Activated T-cell treated with anti-CD3 and anti-CD28 coated beads for 48 hours (primary cell): Measurements from ENCODE around the gene CDH13.

ENCODE experiments used
- DNase-seq: peaks from one replicate; pipeline ENCODE4 v3.0.0-alpha.2; 2020; ENCODE audit warnings: low read depth

The CDH13 gene

DNA sequence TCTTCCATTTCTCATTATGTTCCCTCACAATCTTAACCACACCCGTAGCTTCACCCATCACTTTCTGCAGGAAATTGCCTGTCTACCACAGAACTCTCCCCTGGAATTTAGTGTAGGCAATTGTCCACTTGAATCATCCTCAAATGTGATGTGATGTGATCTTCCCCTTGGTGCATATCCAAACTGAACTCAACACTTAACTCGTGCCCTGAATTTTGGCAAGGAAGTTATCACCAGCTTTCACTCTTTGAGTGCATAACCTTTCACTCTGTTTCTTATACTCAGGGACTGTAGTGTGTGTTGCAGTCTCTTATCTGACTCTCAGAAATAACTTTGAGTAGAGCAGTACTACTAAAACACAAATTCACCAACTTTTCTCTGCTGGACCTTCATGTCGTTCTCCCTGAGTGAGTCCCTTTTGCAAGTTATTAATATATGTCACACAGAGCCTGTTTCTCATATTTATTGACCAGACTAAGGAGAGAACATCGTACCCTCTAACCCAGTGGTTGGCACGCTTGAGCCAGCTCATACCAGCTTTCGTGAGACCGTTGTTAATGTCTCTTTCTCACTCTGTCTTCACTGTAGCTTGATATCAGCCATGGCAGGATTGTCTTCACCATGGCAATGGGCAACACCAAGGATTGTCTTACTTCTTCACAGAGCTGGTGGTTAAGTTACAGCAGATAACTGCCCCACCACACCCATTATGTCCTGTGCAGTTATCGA, 622.1 kb downstream of the CDH13 start:
- DNase-seq = no peak

DNA sequence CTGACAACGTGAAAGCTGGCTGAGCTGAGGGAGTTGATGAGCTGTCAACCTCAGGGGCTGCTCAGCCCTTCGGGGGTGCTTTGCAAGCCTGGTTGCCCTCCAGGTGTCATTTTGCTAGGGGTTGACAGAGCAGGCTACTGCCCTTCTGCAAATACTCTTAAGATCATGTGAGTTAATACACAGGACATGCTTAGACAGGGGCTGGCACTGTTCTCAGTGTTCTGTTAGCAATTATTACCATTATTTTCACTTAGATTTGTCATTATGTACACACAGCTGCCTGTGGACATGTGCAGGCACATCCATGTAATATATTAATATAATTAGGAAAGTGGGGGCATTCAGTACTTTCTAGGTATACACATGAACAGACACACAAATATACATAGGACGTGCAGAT, 626.8 kb downstream of the CDH13 start:
- no peak for DNase-seq

DNA sequence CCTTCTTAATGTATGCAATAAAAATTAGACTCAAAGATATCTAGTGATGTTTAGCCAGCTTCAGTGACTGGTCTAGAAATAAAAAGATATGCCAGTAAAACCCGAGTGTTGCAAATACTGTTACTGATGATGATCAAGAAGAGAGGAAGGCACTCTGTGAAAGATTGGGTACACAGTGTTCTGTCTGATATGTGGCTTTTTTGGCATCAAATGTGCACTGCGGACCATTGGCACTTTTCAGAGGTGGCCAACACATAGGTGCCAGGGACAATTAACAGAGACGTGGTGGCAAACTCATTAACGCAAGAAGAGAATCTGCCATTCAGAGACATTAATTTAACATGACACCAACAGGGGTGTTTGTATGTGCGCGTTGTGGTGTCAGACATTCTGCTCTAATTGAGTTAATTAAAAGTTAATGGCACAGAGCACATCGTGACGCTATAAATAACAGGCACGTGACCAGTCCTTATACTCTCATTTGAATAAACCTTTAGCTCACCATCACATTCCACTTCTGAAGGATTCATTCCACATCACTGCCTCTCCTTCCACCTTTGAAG, 631.7 kb downstream of the CDH13 start:
- no peak for DNase-seq

DNA sequence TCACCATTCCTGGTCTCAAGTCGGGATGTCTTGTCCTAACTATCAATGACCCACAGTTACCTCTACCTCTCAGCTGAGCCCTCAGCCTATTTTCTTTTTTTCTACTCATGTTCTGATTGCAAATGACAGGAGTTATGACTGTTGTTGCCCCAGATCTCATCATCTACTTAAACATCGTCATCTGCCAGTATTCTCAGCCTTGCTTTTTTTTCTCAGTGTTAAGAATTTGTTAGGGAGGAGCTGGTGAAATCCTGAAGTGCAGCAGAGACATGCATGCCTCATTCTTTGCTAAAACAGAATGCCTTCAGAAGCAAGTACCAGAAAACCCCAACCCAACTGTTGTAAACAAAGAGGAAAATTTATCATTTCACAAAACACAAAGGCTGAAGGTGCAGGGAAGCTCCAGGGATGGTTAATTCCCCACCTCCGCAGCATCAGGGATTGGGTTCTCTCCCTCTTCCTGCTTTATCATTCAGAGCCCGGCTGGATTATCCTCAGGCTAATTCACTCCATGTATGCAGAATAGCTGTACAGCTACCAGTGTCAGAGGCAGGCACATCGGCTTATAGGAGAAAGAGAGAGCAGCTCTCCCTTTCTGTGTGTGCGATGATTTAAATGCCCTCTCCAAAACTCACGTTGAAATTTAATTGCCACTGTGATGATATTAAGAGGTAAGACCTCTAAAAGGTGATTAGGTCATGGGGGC, 640.2 kb downstream of the CDH13 start:
- DNase-seq = no peak

DNA sequence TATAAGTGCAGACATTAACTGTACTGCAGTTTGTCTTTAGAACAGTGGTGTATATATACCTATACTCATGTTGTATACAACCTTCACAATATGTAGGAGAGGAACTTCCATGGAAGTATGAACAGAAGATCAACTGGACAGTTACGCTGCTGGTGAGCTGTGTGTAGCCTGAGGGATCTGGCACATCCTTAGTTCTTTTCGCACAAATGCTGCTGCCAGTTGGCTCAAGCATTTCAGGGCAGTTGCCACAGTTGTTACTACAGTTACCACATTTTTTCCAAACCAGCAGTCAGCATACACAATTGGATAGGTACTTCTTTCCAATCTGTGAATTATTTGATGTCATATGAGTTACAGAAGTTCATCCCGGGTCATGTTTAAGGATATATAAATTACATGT, 641.4 kb downstream of the CDH13 start:
- DNase-seq = no peak

DNA sequence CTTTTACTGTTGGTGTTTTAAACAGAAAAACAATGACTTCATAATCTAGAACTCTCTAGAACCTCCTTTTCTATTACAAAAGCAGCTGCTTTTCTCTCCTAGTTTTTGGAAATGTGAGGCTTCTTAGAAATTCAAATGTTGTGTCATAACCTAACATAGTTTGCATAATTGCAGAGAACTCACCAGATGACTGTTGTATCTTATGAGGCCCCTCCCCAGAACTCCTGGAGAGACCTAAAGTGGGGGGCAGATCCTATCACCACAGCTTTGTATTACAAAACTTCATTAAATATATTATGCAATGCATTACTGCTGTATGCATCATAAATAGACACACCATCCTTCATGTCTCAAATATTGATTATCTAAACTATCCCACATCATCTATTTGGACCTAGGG, 642.3 kb downstream of the CDH13 start:
- DNase-seq = no peak

DNA sequence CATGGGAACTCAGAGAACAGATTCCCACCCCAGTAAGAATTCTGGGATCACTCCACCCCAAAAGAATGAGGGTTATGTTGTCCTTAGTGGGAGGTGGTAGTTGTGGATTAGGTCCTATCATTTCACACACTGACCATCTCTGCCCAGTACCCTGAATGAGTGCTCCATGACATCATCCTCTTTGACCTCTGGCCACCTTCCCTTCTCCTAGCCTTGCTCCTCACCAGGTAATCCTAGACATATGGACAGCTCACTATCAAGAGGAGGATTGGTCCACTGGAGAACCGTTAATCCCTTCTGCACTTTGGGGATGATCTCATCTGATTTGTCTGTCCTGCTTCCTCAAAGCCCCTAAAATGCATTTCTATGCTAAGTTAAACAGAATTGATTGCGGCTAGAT, 642.8 kb downstream of the CDH13 start:
- no peak for DNase-seq

DNA sequence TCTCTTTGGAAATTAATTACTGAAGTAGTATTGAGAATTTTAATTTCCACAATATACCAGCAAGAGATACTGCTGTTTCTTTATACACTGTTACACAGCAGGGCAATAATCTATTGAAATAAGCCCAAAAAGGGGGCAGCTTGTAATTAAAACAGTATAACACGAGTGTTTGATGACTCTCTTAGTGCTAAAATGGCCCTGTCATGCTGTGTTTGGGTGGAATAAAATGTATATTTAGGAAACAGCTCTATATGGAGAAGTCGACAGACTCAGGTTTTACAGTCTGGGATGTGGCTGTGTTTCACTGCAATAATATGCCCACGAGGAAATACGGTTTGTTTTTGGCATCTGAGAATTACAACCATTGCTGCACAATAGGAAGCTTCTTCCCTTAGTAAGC, 643.3 kb downstream of the CDH13 start:
- DNase-seq = no peak

DNA sequence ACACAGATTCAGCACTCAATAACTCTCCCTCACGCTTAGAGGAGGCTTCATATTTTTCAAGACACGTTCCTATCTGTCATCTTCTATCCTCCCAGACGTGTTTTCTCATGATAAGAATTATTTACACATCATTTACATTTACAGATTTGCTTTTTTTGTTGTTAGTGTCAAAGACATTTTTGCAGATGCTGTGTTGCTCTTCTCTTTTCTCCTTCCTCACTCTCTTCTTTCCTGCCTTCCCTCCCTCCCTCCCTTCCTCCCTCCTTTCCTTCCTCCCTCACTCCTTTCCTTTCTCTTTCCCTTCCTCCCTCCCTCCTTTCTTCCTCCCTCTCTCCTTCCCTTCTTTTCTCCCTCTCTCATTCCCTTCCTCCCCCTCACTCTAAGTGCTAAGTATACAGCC, 643.9 kb downstream of the CDH13 start:
- no peak for DNase-seq

DNA sequence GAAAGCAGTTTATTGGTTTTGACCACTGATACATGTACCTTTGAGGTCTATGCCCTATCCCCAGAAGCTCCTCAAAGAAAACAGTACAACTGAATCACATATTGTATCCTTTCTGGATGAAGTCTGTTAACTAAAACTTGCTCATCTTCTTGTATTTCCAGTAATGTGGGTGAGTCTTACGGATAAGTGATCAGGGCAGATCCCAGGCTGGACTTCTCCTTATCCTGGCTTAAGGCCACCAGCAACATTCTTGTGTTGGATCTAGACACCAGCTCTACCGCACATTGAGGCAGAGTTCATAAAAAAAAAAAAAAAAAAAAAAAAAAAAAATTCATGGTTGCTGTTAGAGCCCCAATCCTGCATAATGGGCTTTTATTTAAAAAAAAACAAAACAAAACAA, 644.4 kb downstream of the CDH13 start:
- DNase-seq = no peak

DNA sequence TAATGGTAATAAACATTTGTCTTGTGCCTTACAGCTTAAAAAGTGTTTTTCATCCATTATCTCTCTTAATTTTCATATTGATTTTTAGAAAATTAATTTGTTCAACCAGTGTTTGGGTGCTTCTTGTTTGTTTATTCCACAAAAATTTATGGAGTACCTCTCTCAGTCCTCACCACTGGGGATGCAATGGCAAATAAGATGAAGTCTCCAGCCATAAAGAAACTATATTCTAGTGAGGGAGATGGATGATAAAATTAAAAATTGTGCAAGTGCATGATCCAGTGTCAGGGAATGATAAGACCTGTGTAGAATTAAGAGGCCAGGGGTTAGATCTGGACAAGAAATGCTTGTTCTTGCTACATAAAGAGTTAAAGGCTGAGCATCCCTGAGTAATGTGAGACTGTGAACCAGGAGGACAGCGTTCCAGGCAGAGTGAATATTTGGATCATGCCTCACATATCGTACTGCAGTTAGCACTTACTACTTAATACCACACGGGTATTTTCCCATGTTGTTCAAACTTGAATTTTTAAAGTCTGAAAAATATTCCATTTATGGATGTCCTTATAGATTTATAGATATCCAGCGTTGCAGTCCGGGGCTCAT, 645.3 kb downstream of the CDH13 start:
- no peak for DNase-seq

DNA sequence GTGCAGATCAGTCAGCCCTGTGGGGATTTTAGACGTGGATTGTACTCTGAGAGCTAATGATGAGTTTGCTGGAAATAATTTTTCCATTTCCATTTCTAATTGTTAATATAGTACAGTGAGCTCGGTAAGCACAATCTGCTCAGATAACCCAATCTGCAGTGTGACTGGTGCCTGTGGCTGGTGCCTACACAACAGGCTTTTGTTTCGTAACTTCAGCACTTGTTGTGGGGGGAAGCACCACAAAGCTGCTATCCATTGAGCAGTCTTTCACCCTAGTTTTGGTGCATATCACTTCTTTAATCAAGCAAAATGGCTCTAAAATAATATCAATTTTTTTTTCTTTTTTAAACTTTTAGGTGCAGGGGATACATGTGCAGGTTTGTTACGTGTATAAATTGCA, 646.1 kb downstream of the CDH13 start:
- no peak for DNase-seq

DNA sequence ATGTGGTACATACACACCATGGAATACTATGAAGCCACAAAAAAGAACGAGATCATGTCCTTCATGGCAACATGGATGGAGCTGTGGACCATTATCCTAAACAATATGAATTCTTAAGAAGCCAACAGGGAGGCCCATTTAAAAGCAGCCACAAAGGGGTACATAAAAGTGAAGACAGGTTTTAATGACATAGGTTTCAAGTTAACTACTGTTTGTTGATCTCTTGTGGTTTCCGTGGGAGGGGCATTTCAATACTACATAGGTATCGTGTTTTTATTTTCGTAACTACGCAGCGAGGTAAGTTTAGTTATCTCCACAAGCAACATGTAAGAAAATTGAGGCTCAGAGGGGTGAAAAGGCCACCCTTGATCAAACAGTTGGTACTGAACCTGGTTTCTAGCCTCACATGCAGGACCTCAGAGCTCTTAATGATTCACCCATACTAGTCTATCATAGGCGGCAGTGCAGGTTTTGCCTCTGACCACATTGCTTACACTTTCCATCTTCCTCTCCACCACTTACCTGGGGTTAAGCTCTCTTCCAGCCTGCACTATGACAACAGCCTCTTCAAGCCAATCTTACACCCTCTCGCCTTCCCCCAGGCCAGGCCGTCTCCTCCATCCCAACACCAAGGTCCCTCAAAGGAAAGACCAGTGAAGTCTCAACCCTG, 646.9 kb downstream of the CDH13 start:
- no peak for DNase-seq

DNA sequence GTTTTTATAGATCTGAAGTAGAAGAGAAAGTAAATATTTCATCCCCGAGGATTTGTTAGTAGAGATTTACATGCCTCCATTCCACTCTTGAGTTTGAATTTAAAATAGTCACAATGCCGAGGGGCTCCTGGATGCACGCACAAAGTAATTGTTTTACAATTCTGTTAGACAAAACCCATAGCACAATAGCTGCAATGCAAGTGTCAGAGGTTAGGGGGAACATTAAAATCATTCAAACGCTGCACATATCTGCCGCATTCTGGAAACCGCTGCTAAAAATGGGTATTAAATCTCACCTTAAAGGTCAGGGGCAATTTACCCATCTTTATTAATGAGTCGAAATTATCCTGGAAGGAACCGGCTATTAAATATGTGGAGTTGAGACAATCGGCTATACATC, 652.5 kb downstream of the CDH13 start:
- DNase-seq = no peak

DNA sequence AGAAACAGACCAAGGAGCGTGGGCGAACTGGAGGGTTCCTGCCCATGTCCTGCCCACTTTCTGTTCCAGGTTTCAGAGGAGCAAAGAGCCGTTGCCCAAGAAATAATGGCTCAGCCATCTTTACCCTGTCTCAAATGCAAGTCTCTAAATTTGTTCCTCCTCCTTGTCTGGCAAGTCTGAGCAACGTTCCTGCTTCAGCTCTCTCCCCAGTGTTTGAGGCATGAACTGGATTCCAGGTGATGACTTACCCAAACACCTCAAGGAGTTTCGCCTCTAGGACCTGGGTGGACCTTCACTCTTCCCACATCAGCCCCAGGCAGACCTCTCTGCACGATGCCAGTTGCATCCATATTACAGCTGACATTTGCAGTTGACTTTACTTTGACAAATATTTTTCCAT, 659.2 kb downstream of the CDH13 start:
- no peak for DNase-seq

DNA sequence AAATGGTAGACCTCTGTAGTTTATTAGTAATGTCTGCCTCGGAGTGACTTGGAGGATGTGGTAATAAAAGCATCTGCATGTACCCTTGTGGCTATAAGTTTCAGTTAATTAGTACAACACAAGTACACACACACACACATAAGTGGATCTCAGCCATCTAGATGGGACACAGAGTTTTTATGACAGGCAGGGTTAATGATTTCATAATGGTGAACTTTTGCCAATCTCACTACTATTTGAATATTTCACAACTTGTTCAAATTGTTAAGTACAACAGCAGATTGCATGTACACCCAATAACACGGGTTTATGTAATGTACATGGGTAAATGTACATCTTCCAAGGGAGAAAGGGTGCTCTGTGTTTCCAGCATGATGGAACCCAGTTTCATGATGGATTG, 669.7 kb downstream of the CDH13 start:
- no peak for DNase-seq

DNA sequence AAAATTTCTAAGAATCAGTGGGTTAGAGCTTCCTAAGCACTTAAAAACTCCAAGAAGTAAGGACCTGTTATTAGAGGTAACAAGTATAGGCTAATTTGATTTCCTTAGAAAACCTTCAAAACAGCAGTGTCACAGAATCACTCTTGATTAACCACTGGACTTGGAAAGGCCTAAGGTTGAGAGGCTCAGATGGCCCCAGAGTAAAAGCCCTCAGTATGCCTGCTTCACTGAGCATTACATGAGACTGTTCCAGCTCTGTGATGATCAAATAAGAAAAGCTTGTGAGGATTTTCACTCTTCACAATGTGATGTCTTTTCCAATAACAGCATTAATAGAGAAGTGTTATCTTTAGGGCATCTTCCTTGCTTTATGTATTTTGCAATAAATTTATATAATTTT, 671.8 kb downstream of the CDH13 start:
- DNase-seq = no peak

DNA sequence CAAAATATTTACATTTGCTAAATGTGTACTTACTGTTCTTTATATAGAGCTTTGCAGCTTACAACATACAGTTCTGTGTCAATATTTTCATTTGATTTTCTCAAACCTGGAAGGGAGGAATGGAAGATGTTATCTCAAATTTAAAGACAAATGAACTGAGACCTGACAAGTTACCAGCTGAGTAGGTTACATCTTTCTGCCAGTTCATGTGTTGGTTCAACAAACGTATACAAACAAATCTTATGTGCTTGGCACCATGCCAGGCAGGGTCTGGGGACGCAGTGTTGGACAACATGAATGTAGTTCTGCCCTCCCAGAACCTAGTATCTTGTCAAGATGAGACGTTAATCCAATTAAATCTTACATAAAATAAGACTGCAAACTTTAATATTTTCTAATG, 673.6 kb downstream of the CDH13 start:
- DNase-seq = no peak

DNA sequence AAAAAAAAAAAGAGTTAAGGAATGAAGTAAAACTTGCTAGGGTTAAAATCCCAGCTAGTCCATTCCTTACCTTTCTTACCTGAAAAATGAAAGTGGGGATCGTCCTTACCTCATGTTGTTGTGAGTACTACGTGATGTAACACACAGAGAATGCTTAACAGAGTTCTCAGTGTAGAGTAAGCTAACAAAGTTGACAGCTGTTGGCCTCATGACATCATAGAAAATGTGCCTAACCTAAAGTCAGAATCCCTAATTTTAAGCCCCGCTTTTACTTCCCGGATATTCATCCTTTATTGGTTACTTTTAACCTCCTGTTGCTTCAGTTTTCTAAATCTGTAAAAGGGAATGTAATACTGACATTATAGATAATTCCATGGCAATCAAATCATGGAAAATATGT, 675.2 kb downstream of the CDH13 start:
- DNase-seq = no peak

DNA sequence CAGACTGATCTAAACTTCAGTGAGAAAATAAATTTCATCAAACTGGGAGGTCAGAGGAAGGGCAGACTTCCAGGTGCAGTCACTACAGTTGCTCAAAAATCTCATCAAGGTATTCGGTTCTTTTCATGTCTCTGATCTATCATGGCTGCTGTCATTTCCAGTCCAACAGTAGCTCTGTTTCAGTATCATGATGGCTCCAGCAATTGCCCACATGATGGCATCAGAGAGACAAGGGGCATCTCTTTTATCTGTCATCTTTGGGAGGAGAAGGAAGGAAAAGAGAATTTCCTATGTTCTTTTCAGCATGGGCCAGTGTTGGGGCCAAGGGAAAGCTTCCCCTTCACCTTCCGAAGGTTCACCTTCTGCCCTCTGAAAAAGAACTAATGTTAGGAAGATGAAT, 676.1 kb downstream of the CDH13 start:
- DNase-seq = no peak

DNA sequence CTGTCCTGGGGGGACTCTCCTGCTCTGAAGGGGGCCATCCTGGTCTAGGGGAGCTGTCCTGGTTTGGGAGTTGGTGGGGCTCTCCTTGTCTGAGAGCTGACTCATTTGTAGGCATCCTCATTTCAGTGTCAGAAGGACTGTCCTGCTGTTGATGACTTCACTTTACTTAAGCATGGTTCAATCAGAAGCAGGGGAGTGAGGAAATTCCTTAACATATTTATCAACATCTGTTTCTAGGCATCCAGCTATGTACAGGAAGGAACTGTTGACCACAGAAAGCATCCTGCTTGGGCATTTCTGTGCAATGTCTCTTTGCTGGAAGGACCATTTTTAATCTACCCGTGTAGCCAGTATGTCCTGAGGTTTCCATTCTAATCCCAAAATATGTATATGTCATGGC, 678.3 kb downstream of the CDH13 start:
- no peak for DNase-seq

DNA sequence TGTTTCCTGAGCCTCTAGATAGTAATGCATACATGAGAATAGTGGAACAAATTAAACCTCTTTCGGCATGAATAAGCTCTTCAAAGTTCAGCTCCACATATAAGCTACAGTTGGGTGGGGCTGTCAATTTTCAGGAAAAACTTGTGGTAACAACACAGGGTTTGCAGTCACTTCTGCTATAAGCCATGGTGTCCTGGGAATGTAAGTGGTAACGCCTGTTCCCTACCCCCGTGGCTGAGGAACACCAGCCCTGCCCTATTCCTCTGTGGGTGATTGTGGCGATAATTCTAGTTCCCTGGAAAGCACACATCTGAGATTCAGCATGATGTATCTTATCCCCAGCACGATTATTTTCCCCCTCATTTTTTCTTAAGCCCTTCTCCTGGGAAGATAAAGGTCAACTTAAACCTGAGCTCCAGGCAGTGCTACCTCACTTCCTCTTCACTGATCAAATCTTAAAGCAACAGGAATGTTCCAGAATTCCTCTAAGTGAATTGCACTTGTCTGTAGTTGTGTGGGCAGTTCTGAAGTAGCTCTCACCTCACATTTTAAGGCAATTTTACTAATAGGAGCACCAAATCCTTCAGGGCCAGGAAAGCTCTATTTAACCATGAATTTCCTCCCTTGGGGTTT, 680.3 kb downstream of the CDH13 start:
- no peak for DNase-seq
